IMR-90 (cell line): Measurements from ENCODE around the gene CD68. TPM values are rescaled to one million over a fixed set of nuclear protein-coding genes. Genes with fewer than 3 reads are reported as not detected.
A peak's percentile ranks its signal among the peaks of the same experiment; 100 is the strongest.

Experiments
- ATAC-seq: fragments of 200-7000 bp; cut with Tn5 transposase; 2 replicates; pipeline ENCODE4 v1.9.1; 2020; ENCODE audit warnings: low read depth, mild to moderate bottlenecking, moderate library complexity
- BruUV-seq: library from RNA; stranded (reverse); fragments of 400-500 nt; replicated peaks from 2 replicates; lab custom pipeline; 2021; lab: Mats Ljungman, UMichigan
- CTCF ChIA-PET: fragments of 300-600 bp; formaldehyde crosslinking; extraction: SDS; loops from one replicate; lab custom pipeline; 2021; ENCODE audit warnings: antibody characterized with exemption; lab: Yijun Ruan, JAX
- POLR2A ChIA-PET: fragments of 300-600 bp; sonication (Branson Sonifier 250); formaldehyde crosslinking; loops from one replicate; lab custom pipeline; 2022; ENCODE audit warnings: antibody characterized with exemption; ENCODE audit not compliant: unreplicated experiment; lab: Charles Lee
- DNase-seq: peaks from one replicate; pipeline ENCODE4 v3.0.0; 2013
- H2AFZ ChIP-seq: replicated peaks from 2 replicates; pipeline ENCODE3; 2013; ENCODE audit warnings: low read length, mild to moderate bottlenecking; ENCODE audit not compliant: poor library complexity
- H2AK5ac ChIP-seq: 2 replicates; pipeline ENCODE4 v1.6.1; 2013; ENCODE audit warnings: low read depth, low read length, inconsistent platforms
- H2AK9ac ChIP-seq: replicated peaks from 2 replicates; pipeline ENCODE3; 2013; ENCODE audit warnings: mild to moderate bottlenecking, low read depth, low read length, moderate library complexity; ENCODE audit not compliant: poor library complexity
- H2BK120ac ChIP-seq: 2 replicates; pipeline ENCODE4 v1.6.1; 2013; ENCODE audit warnings: low read depth, low read length, inconsistent platforms
- H2BK15ac ChIP-seq: 3 replicates; pipeline ENCODE4 v1.6.1; 2013; ENCODE audit warnings: low read depth, low read length, inconsistent platforms
- H2BK20ac ChIP-seq: 2 replicates; pipeline ENCODE4 v1.6.1; 2013; ENCODE audit warnings: low read depth, mild to moderate bottlenecking, inconsistent platforms, low read length, moderate library complexity
- H2BK5ac ChIP-seq: 2 replicates; pipeline ENCODE4 v1.6.1; 2013; ENCODE audit warnings: mild to moderate bottlenecking, low read depth, low read length, inconsistent platforms; ENCODE audit not compliant: poor library complexity, severe bottlenecking
- H3K14ac ChIP-seq: replicated peaks from 2 replicates; pipeline ENCODE4 v1.6.1; 2013; ENCODE audit warnings: low read depth, low read length, inconsistent platforms
- H3K18ac ChIP-seq: 2 replicates; pipeline ENCODE4 v1.6.1; 2013; ENCODE audit warnings: low read depth, low read length, control low read depth
- H3K23ac ChIP-seq: 2 replicates; pipeline ENCODE4 v1.6.1; 2013; ENCODE audit warnings: low read depth, low read length, inconsistent platforms
- H3K27ac ChIP-seq: 2 replicates; pipeline ENCODE4 v1.5.1; 2013; ENCODE audit warnings: mild to moderate bottlenecking, control low read depth, low read length; ENCODE audit not compliant: insufficient read depth
- H3K27me3 ChIP-seq: 2 replicates; pipeline ENCODE4 v1.6.1; 2013; ENCODE audit warnings: low read length; ENCODE audit not compliant: control insufficient read depth, insufficient read depth
- H3K36me3 ChIP-seq: 2 replicates; pipeline ENCODE4 v1.6.1; 2013; ENCODE audit warnings: low read length, mixed read lengths; ENCODE audit not compliant: control insufficient read depth, insufficient read depth
- H3K4ac ChIP-seq: 2 replicates; pipeline ENCODE4 v1.6.1; 2013; ENCODE audit warnings: low read depth, low read length, inconsistent platforms
- H3K4me1 ChIP-seq: 2 replicates; pipeline ENCODE4 v1.6.1; 2013; ENCODE audit warnings: low read length, mixed read lengths; ENCODE audit not compliant: control insufficient read depth, insufficient read depth
- H3K4me2 ChIP-seq: 2 replicates; pipeline ENCODE4 v1.6.1; 2013; ENCODE audit warnings: low read depth, mild to moderate bottlenecking, control low read depth, low read length, moderate library complexity
- H3K4me3 ChIP-seq: 2 replicates; pipeline ENCODE4 v1.5.1; 2013; ENCODE audit warnings: low read depth, mild to moderate bottlenecking, control low read depth, low read length, moderate library complexity; ENCODE audit not compliant: insufficient read depth
- H3K56ac ChIP-seq: 2 replicates; pipeline ENCODE4 v1.6.1; 2013; ENCODE audit warnings: low read length, inconsistent platforms; ENCODE audit not compliant: insufficient read depth; ENCODE audit errors: extremely low read depth
- H3K79me1 ChIP-seq, 2 experiments: 2 replicates each; pipeline ENCODE4 v1.6.1; 2013; ENCODE audit warnings: low read length in 2 of 2, inconsistent platforms in 1 of 2, low read depth in 1 of 2
- H3K9ac ChIP-seq: 2 replicates; pipeline ENCODE4 v1.6.1; 2013; ENCODE audit warnings: low read depth, low read length, control low read depth
- H3K9me1 ChIP-seq: 2 replicates; pipeline ENCODE4 v1.6.1; 2013; ENCODE audit warnings: low read length, inconsistent platforms; ENCODE audit not compliant: insufficient read depth
- H3K9me3 ChIP-seq: 2 replicates; pipeline ENCODE4 v1.6.1; 2013; ENCODE audit warnings: low read length; ENCODE audit not compliant: control insufficient read depth, insufficient read depth
- H4K20me1 ChIP-seq: 2 replicates; pipeline ENCODE4 v1.6.1; 2013; ENCODE audit warnings: low read length, inconsistent platforms; ENCODE audit not compliant: insufficient read depth
- H4K5ac ChIP-seq: 2 replicates; pipeline ENCODE4 v1.6.1; 2013; ENCODE audit warnings: mild to moderate bottlenecking, low read depth, low read length, control low read depth
- H4K8ac ChIP-seq, 2 experiments: 2 replicates each; pipeline ENCODE4 v1.6.1; 2013; ENCODE audit warnings: low read depth in 2 of 2, low read length in 2 of 2, control low read depth in 1 of 2, inconsistent platforms in 1 of 2
- H4K91ac ChIP-seq: 2 replicates; pipeline ENCODE4 v1.6.1; 2013; ENCODE audit warnings: low read depth, low read length, inconsistent platforms; ENCODE audit not compliant: insufficient read depth
- BHLHE40 ChIP-seq: fragments of 150-350 bp; IDR thresholded peaks from 2 replicates; pipeline ENCODE4 v1.6.1; 2016; ENCODE audit warnings: mild to moderate bottlenecking, low read depth, low read length
- CHD1 ChIP-seq: IDR thresholded peaks from 2 replicates; pipeline ENCODE4 v1.6.1; 2012; ENCODE audit warnings: low read depth, low read length, improper control_type of control experiment
- MAFK ChIP-seq: IDR thresholded peaks from 2 replicates; pipeline ENCODE4 v1.6.1; 2012; ENCODE audit warnings: low read depth, low read length, improper control_type of control experiment
- MXI1 ChIP-seq: IDR thresholded peaks from 2 replicates; pipeline ENCODE4 v1.6.1; 2012; ENCODE audit warnings: low read depth, mild to moderate bottlenecking, low read length, moderate library complexity, borderline replicate concordance
- POLR2A ChIP-seq: IDR thresholded peaks from 2 replicates; pipeline ENCODE4 v1.6.1; 2012; ENCODE audit warnings: mild to moderate bottlenecking, low read depth, low read length
- RCOR1 ChIP-seq: IDR thresholded peaks from 2 replicates; pipeline ENCODE4 v1.6.1; 2012; ENCODE audit warnings: mild to moderate bottlenecking, low read length, improper control_type of control experiment; ENCODE audit not compliant: insufficient replicate concordance
- RFX5 ChIP-seq: IDR thresholded peaks from 2 replicates; pipeline ENCODE4 v1.8.0; 2012; ENCODE audit warnings: low read depth, mild to moderate bottlenecking, low read length, moderate library complexity
- WGBS, 2 experiments: methylation state at CpG; one replicate each; pipeline versions ENCODE4 v1.1.5 to v1.1.7; 2013; ENCODE audit warnings: missing lambda C conversion rate in 2 of 2; ENCODE audit not compliant: insufficient read length in 1 of 2; ENCODE audit errors: extremely low coverage in 2 of 2; 5-methylcytosine and 5-hydroxymethylcytosine counted together
- dilution Hi-C: fragments of 300-500 bp; cut with HindIII; formaldehyde crosslinking; loops from one replicate; pipeline ENCODE4 v1.14.3; 2018; ENCODE audit warnings: low sequenced_read_pairs; ENCODE audit not compliant: unreplicated experiment
- in situ Hi-C: fragments of 300-500 bp; cut with MboI; formaldehyde crosslinking; loops from 3 replicates; pipeline ENCODE4 v1.14.3; 2019; ENCODE audit warnings: low sequenced_read_pairs, inconsistent platforms, mixed read lengths
- intact Hi-C: fragments of 100-400 bp; cut with micrococcal nuclease; formaldehyde crosslinking; loops from 2 replicates; pipeline ENCODE4 v1.10.0; 2022
- polyA plus RNA-seq, 3 experiments: library from polyadenylated mRNA; depleted of rRNA; stranded (reverse); fragments of >200 nt; gene quantifications; 2 replicates each; pipeline ENCODE4 v1.2.3, GENCODE V29; 2012; ENCODE audit warnings: low replicate concordance in 1 of 3
- total RNA-seq: library from RNA; depleted of rRNA; stranded (reverse); fragments of >200 nt; gene quantifications from 2 replicates; pipeline ENCODE4 v1.2.3, GENCODE V29; 2012
- TF ChIP-seq, protein P1 (sequence below): fragments of 150-350 bp; IDR thresholded peaks from 2 replicates; pipeline ENCODE4 v1.6.1; 2016; ENCODE audit warnings: low read depth, mild to moderate bottlenecking, low read length, moderate library complexity, borderline replicate concordance
- TF ChIP-seq, protein P2 (sequence below): conservative IDR thresholded peaks from 2 replicates; pipeline ENCODE4 v1.5.1; 2012; ENCODE audit warnings: mild to moderate bottlenecking, low read depth, low read length, improper control_type of control experiment

Gene CD68
- total and polyA plus RNA-seq, 2 of the 4 experiments (the other 2 are of a cell fraction), result 16.0 to 43.1 TPM

GRCh38 chr17:7574176-7574953 lies 5.1 kb upstream of the CD68 start:
- DNase-seq (peak; percentile 28), ATAC-seq (no peak)
- Histone ChIP-seq H4K5ac (no peak overlapping the region), H2BK5ac (no peak overlapping the region), H3K27me3 (no peaks in the 10 kb centered on the region), H2BK20ac (no peak overlapping the region), H2AFZ (no peak overlapping the region), H3K36me3 (peaks cover 68% of the 10 kb centered on the region), H3K18ac (no peak overlapping the region), H3K4me1 (peaks cover 12% of the 10 kb centered on the region), H4K91ac (no peak overlapping the region), H3K4me3 (peak overlapping the region; percentile 77), H3K23ac (peak overlapping the region; percentile 74), H3K4me2 (peak overlapping the region; percentile 83), H3K9me3 (no peaks in the 10 kb centered on the region), H2AK5ac (0 out of 2 replicates have a peak overlapping the region, but pooled peaks have one; percentile 11), H3K4ac (no peak overlapping the region), H2BK120ac (no peak overlapping the region), H3K9ac (peak overlapping the region; percentile 50), H3K27ac (peak overlapping the region; percentile 19), H3K56ac (peak overlapping the region; percentile 46; the same call in 1 of the 2 replicates), H4K8ac (no peak overlapping the region), H2AK9ac (no peak overlapping the region), H3K79me1 (peaks cover 9 to 68% of the 10 kb centered on the region in 2 experiments; a peak in 3 of 4 replicates), H4K20me1 (peaks cover 67% of the 10 kb centered on the region), H3K14ac (peak overlapping the region; percentile 28; the same call in 1 of the 2 replicates), H3K9me1 (peaks cover 9% of the 10 kb centered on the region; the same call in 1 of the 2 replicates), H2BK15ac (no peak overlapping the region)
- dilution Hi-C loops, result no loop called here
- TF ChIP-seq POLR2A (no peak), BHLHE40 (no peak), CHD1 (no peak), RCOR1 (no peak), MXI1 (no peak), MAFK (no peak), RFX5 (no peak)
- TF ChIP-seq, protein P1, sequence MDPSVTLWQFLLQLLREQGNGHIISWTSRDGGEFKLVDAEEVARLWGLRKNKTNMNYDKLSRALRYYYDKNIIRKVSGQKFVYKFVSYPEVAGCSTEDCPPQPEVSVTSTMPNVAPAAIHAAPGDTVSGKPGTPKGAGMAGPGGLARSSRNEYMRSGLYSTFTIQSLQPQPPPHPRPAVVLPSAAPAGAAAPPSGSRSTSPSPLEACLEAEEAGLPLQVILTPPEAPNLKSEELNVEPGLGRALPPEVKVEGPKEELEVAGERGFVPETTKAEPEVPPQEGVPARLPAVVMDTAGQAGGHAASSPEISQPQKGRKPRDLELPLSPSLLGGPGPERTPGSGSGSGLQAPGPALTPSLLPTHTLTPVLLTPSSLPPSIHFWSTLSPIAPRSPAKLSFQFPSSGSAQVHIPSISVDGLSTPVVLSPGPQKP, result no peak
- TF ChIP-seq, protein P2, sequence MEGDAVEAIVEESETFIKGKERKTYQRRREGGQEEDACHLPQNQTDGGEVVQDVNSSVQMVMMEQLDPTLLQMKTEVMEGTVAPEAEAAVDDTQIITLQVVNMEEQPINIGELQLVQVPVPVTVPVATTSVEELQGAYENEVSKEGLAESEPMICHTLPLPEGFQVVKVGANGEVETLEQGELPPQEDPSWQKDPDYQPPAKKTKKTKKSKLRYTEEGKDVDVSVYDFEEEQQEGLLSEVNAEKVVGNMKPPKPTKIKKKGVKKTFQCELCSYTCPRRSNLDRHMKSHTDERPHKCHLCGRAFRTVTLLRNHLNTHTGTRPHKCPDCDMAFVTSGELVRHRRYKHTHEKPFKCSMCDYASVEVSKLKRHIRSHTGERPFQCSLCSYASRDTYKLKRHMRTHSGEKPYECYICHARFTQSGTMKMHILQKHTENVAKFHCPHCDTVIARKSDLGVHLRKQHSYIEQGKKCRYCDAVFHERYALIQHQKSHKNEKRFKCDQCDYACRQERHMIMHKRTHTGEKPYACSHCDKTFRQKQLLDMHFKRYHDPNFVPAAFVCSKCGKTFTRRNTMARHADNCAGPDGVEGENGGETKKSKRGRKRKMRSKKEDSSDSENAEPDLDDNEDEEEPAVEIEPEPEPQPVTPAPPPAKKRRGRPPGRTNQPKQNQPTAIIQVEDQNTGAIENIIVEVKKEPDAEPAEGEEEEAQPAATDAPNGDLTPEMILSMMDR, result no peak
- no CpG with 5 or more reads among the region's 15 CpGs for WGBS, 2 experiments
- in situ Hi-C loops, result no loop called here
- intact Hi-C loops, result loop anchor here (5.0 kb wide), 1 partner anchor 268 kb away; no protein-coding TSS in a partner anchor
- BruUV-seq, result no TSS peak
- CTCF ChIA-PET, result interaction anchor here (0.7 to 2.2 kb wide), 4 partner anchors 14 to 60 kb away, joined by 3 to 9 read pairs (median 4); no protein-coding TSS in a partner anchor
- POLR2A ChIA-PET, result interaction anchor here (0.6 to 2.2 kb wide), 2 partner anchors 9 to 10 kb away, joined by 3 to 12 read pairs; partner anchors contain the start of gene MPDU1
